NCI-H146 treated with DMSO at 0.1 percent for 48 hours (cell line): ENCODE results near the gene CFAP100.

Experiments
- DNase-seq: peaks from one replicate; lab custom pipeline; 2025; ENCODE audit not compliant: unreplicated experiment; lab: John Stamatoyannopoulos, UW

CFAP100 gene

DNA sequence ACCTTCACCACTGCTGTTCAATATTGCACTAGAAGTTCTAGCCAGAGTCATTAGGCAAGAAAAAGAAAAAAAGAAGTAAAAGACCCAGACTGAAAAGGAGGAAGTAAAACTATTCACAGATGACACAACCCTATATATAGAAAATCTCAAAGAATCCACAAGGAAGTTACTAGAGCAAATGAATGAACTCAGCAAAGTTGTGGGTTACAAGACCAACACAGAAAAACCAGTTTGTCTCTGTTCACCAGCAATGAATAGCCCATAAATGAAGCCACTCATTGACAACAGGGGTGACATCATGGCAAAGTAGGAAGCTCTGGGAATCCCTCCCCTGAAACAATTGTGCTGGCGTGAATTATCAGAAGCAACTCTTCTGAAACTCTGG, 4.6 kb downstream of the CFAP100 start:
- no peak for DNase-seq

DNA sequence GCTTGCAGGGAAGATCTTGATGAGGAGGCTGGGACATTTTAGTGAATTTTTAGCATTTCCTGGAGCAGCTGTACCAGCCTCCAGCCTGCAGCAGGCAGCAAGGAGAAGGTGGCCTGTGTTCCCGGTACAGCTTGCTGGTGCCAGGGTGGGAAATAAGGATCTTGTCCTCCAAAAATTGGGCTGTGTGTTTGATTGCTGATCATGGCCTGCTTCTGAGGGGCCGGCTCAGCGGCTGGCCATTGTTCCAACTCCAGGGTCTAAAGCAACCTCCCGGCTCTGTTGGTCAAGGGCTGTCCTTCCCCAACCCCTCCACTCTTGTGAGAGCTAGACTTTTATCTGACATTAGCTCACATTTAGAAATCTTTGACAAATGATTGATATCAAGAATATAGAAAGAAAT, 5.0 kb downstream of the CFAP100 start:
- no peak for DNase-seq

DNA sequence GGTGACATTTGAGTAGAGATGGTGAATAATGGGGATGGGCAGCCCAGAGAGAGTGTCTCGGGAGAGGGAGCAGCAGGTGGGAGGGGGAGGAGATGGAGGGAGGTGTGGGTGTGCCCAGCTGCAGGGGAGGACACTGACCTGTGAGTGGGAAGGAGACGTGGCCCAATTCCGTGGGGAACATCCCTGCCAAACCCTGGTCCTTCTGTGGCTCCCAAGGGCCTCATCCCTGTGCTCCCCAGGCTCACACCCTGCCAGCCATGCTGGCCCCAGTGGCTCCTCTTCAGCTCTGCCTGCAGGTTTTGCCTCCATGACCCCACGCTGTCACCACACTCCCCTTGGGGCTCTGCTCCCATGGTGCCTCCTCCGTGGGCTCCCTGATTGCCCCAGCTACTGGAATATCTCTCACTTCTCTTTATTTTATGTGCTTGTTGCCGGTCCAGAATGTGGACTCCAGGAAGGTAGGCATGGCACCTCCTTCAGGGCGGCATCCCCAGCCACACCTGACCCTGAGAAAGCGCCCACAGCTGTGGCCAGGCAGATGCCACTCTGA, 7.0 kb downstream of the CFAP100 start:
- no peak for DNase-seq

DNA sequence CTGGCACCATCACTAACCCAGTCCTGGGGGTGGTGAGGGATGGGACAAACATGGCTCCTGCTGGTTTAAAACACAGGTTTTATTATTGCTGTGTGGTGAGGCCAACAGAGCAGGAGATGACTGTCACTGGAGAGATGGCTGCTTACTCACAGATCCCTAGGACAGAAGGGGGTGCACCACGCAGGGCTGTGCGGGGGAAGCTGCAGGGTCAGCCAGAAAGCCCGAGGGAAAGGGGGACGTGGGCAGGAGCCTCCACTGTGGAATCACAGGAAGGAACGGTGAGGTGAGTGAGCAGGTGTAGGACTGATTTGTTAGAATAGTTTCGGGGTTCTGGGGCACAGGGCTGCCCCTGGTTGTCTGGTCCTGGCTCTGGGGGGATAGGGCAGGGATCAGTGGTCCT, 7.5 kb downstream of the CFAP100 start:
- DNase-seq: no peak

DNA sequence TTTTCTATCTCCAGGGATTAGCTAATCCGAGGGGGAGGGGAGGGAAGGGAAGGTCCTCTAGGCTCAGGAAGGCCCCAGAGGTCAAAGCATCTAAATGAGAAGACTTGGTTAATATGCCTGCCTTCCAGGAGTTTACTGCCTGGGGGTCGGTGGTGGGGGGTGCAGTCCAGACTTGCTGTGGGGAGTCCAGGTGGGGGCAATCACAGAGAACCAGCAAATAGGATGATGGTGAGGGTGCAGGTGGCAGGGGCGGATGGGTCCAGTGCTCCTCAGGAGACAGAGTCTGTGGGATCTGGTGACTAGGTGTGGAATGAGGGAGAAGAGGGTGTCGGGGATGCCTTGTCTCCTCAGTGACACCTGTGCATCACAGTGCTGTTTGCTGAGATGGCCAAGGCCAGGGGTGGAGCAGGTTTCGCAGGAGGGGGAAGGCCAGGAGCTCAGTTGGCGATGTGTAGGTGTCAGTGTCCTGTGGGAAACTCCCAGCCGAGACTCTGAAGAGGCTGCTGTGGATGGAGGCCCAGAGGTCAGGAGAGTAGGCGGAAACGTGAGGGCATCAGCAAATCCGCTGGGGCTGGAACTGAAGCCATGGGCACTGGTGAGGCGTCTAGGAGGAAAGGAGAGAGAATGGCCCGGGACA, 8.1 kb downstream of the CFAP100 start:
- DNase-seq: no peak

DNA sequence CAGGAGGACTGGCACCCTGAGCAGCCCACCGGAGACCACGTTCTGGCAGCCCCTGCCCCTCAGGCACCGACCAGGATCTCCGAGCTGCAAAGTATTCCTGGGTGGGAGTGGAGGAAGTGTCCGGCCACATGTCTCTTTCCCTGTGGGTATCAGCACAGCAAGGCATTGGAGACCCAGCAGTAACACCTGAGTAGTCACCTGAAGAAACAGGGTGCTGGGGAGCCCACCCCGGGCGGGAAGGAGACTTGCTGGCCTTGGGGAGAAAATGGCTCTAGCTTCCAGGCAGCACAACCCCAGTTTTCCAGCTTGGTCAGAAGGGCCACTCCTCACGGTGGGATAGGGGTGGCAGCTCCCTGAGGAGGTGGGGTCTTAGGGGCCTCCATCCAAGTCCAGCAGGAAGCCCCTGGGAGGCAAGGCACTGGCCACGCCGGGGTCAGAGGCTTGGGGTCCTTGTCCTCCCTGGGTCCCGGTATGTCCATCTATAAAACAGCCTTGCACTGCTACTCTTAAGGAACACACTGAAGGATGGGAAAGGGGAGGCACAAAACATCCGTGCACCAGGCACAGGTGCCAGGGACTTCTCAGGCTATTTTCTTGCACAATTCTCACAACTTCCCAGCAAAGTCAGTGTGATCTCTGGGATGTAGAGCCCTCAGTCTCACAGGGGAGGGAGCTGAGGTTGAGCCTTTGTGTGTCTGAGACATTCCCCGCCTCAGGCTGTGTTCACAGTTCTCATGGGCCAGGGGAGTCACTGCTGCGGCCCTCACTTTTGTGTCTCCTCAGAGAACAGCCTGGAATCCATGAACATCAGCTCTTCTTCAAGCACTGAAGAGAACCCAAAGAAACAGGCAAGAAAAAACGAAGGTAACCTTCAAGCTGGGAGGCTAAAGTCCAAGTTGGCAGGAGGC, 11.9 kb downstream of the CFAP100 start:
- DNase-seq: no peak

DNA sequence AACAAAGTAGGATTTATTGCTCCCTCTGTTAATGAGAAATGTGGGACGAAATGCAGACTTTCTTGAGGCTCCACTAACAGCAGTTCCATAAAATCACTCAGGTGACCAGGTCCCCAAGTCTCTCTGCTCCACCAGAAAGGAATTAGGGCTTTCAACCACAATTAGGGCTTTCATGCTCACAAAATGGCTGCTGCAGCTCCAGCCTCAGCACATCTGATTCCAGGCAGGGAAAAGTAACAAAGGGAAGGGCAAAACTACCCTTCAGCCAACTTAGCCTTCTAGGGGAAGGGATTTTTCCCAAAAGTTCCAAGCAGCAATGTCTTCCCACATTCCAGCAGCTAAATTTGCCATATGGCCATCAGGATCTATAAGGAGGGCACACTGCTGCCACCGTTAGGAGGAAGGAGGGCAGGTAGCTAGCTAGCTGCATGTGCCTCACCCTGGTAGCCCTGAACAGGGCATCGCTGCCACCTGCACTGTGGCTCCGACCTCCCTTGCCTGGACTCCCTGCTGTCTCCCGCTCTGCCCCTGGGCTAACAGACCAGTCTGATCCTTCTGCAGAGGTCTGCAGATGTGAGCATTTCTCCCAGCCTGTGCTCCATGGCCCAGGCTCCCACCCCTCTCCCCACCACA, 12.8 kb downstream of the CFAP100 start:
- DNase-seq: no peak

DNA sequence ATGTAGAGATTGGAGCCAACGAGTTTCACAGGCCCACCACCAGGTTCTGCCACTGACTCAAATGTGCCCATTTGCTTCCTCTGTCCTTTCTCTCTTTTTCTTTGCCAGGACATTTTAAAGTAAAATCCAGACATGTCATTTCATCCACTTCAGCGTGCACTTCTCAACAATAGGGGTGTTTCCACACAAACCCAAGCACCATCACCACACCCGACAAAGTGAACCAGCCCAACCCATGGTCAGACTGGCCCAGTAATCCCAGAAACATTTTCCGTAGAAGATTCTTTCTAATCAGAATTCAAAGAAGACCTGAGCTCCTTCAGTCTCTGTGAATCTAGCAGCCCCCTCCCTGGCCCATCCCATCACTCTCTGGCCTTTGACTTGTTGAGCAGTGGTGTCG, 13.4 kb downstream of the CFAP100 start:
- no peak for DNase-seq

DNA sequence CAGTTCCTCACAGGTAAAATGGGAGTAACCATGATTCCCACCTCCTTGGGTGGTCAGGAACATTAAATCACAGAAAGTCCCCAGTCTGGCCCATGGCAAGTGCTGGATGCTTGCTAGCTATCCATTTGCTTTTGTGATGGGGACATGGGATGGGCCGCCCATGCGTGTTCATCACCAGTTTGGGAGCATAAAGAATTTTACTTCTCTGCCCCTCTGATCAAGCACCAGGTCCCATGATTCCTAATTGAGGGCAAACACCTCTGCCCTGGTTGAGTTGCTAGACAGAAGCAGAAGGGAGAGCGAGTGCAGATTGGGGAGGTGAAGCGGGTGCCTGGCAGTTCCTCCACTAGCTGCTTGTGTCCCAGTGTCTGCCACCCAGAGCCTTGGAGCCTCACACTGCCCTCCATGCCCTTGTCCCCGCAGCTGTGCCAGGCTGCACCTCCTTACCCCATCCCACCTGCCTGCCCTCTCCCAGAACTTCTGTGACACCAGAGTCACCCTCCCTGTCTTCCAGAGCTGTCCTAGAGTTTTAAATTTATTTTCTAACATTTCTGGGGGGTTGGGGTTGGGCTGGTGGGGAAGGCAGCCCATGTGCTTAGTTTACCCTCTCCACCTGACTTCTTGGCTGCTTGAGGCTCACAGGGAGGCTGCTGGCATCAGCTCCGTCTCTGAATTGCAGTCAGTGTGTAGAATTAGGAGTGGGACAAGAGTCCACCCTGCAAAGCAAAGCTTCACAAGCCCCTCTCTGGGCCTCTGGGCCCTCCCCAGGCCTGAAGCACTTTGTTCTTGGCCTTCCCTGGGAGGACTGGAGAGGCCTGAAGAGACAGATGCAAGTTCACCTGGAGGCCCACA, 18.4 kb downstream of the CFAP100 start:
- no peak for DNase-seq

DNA sequence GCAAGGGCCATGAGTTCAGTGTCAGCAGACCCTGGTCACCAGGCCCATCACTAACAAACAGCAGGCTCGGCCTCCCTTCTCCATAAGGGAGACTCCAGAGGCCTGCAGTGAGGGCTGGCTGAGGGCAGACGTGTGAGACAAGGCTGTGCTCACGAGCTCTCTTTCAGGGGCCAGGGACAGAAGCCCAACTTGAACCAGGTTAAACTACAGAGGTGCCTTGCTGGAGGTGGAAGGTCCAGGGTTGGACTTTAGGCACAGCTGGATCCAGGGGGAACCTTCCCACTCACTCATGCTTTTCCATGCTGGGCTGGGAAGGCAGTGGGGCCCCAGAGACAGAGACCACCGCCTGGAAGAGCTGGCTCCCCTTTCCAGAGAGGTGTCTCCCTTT, 19.0 kb downstream of the CFAP100 start:
- DNase-seq: no peak

DNA sequence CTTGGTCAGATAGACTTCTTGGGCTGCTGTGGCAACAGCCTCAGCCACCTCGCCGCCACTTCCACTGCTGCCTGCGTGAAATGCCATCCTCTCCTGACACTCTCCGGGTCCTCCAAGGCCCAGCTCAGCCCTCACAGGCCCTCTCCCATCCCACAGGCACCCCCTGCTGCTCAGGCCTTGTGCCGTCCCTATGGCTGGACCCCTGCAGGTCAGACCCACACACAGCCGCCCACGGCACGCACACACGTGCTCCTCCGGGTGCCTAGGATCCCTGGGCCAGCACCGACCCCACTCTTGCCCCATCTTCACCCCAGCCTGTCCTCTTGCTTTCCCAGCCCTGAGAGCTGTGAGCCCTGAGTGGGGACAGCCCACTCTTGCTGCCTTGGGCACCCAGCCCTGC, 19.7 kb downstream of the CFAP100 start:
- no peak for DNase-seq

DNA sequence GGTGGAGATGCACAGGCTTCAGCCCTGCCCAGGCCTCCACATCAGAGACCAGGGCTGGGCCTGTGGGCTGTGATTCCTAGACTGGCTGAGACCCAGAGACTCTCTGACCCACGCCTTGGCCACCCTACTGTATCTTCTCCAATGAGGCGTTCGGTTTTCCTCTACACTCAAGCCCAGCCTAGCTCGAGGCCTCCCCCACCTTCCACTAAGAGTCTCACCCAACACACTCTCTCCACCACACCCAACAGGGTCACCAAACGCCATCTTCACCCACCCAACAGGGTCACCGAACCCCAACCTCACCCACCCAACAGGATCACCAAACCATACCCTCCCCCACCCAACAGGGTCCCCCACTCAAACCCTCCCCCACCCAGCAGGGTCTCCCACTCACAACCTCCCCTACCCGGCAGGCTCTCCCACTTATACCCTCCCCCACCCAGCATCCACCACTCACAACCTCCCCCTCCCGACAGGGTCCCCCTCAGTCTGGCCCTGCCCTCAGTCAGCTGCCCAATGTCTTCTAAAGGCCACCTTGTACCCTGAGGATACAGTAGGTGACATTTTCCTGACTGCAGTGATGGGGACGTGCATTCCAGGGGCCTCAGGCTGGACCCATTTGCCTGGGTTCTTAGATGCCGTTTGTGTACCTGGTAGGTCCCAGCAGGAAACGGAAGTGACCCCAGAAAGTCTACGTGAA, 20.4 kb downstream of the CFAP100 start:
- no peak for DNase-seq

DNA sequence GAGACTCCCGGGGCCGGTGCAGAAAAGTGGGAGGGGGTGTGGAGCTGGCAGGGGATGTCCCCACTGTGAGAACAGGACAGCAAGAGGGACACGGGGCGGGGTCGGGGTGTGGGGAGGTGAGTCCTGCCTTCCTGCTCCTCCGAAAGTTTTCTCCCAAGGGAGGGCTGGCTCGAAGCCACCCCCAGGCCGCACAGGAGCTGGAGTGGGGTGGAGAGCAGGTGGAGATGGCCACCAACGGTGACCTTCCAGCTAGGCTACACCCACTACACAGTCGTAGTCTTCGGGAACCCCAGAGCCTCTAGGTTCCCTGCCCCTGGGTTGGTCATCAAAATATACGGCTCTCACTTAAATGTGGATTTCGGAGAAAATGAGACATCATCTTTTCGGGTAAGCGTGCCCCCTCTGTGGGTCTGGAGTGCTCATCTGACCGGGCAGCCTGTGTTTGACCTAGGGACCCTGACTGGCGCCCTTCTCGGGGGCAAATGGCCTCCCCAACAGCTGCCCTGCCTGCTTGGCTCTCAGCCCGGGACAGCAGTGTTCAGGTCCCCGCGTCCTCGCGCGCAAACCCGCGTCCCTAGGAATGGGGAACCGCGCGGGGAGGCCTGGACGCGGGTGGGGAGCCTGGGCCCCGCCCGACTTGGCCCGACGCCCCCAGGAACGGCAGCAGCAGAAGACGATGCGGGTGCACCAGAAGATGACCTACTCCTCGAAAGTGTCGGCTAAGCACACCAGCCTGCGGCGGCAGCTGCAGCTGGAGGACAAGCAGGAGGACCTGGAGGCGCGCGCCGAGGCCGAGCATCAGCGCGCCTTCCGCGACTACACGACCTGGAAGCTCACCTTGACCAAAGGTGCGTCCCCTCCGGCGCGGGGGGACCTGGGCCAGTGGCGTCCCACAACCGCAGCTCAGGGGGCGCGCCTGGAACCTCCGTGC, 21.2 kb downstream of the CFAP100 start:
- DNase-seq: no peak

DNA sequence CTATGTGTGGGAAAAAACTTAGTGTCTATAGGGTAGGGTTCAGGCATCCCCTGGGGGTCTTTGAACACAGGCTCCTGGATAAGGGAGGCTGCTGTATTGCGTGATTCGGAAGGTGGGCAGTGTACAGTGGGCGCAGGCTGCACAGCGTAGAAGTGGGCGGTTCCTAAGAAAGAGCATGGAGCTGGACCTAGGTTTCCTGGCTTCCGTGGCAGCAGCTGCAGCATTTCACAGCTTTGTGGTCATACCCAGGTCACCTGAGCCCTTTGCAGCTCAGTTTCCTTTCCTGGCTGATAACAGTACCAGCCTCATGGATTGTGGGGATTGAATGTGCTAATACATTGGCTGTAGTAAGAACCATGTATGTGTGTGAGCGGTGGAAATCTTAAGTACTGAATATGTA, 22.2 kb downstream of the CFAP100 start:
- DNase-seq: no peak

DNA sequence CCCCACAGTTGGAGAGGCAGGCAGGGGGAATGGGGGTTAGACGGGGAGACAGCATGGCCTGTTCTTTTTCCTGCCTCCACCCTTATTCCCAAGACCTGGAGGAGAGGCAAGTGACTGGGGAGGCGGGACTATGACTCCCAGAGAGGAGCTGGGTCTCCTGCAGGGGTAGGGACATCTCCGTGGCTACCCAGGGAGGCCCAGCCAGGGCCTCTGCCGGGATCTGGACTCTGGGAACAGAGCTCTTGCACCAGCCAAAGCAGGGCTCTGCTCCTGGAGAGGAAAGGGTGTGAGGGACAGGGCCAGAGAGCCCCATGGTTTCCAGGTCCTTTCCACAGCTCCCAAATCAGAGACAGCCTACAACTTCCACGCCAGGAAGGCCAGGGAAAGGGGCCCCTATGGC, 22.8 kb downstream of the CFAP100 start:
- no peak for DNase-seq

DNA sequence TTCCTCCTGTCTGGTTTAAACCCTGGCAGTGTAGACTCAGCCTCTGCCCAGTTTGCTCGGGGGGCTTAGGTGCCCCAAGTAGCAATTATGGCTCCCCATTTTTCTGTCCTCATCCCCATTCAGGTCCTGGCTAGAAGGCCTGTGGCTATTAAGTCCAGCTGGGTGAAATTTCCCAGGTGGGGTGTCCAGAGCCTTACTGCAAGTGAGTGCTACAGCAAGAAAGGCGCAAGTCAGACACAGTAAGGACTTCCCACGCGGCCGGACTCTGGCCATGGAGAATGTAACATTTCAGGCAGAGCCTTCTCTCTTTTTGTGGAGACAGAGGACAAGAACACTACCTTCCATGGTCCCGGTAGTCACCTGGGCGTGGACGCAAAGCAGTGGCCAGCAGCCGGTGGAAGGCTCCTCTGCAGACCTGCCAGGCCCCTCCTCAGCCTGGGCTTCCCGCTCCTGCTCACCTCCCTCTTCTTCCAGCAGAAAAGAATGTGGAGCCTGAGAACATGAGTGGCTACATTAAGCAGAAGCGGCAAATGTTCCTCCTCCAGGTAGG, 23.3 kb downstream of the CFAP100 start:
- DNase-seq: no peak

DNA sequence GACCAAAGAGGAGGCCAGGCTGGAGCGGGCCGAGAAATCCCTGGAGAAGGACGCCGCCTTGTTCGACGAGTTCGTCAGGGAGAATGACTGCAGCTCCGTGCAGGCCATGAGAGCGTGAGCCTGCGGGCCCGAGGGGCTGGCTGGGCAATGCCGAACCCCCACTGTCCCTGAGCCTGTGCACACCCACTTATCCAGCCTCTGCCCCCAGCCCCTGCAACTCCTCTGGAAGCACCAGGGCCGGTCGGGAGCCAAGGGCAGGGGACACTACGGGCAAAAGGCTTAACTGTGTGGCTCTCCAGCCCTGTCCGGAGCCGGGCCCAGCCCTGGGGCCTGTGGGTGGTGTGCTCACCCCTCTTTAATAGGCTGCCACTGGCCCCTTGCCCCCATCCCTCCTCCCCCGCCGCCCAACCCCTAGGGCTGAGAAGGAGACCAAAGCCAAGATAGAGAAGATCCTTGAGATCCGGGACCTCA, 24.0 kb downstream of the CFAP100 start:
- DNase-seq: no peak

DNA sequence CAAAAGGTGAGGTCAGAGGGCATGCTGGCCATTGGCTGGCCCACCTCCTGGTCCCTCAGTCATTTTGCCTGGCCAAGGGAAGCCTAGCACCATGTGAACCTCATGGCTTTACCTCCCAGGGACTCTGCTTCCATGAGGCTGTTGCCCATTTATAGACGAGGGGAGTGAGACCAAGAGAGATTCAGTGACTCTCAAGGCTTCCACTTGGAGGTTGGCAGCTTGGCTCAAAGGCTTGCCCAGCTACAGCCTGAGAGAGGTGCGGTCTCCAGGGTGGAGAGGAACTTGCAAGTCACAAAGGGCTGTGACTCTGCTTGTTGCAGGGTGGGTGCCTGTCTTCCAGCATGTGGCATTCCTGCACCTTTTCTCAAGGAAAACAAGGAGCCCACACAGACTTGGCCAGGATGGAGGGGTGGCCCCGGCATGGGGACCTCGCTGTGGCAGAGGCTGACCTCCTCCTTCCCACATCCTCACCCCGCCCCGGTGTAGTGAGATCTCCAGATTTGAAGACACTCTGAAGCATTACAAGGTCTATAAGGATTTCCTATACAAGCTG, 24.5 kb downstream of the CFAP100 start:
- no peak for DNase-seq
